Activated B cell treated with CpG ODN at 0.5 μM for 24 hours (primary cell): ENCODE data around the gene ZNF536. TPM values are rescaled to one million over a fixed set of nuclear protein-coding genes. Genes with fewer than 3 reads are reported as not detected.

Experiments
- ATAC-seq: fragments of 200-7000 bp; cut with Tn5 transposase; one replicate; pipeline ENCODE4 v1.10.0; 2021; ENCODE audit warnings: low read depth, mild to moderate bottlenecking, moderate library complexity
- CTCF ChIA-PET: fragments of 350-600 bp; sonication (Branson Sonifier 250); formaldehyde crosslinking; loops from one replicate; lab custom pipeline; 2021; ENCODE audit warnings: antibody characterized with exemption; lab: Charles Lee
- POLR2A ChIA-PET: fragments of 350-600 bp; sonication (Branson Sonifier 250); formaldehyde crosslinking; loops from one replicate; lab custom pipeline; 2021; ENCODE audit warnings: antibody characterized with exemption; lab: Charles Lee
- DNase-seq: peaks from one replicate; pipeline ENCODE4 v3.0.0; 2022
- H3K27ac Mint-ChIP-seq: one replicate; pipeline ENCODE4 v1.8.0; 2020; ENCODE audit warnings: mixed read lengths
- H3K27me3 Mint-ChIP-seq: one replicate; pipeline ENCODE4 v1.8.0; 2021; ENCODE audit warnings: mixed read lengths
- H3K36me3 Mint-ChIP-seq: one replicate; pipeline ENCODE4 v1.8.0; 2021; ENCODE audit warnings: low read depth, mixed read lengths
- H3K4me1 Mint-ChIP-seq: one replicate; pipeline ENCODE4 v1.8.0; 2021; ENCODE audit warnings: mixed read lengths
- H3K4me3 Mint-ChIP-seq: one replicate; pipeline ENCODE4 v1.8.0; 2020; ENCODE audit warnings: mild to moderate bottlenecking, mixed read lengths
- H3K9me3 Mint-ChIP-seq: one replicate; pipeline ENCODE4 v1.8.0; 2020; ENCODE audit warnings: mixed read lengths
- intact Hi-C: fragments of 100-400 bp; cut with micrococcal nuclease; formaldehyde crosslinking; loops from one replicate; pipeline ENCODE4 v1.15.1; 2024
- total RNA-seq: library from RNA; stranded (reverse); gene quantifications from 2 replicates; pipeline ENCODE4 v1.2.3, GENCODE V29; 2022
- TF ChIP-seq, protein P1 (sequence below): fragments of 200-600 bp; IDR thresholded peaks from one replicate; pipeline ENCODE4 v1.8.0; 2022; ENCODE audit warnings: antibody characterized with exemption, mild to moderate bottlenecking

Gene ZNF536
- total RNA-seq, 1 donor from 2014 or later: not detected

DNA sequence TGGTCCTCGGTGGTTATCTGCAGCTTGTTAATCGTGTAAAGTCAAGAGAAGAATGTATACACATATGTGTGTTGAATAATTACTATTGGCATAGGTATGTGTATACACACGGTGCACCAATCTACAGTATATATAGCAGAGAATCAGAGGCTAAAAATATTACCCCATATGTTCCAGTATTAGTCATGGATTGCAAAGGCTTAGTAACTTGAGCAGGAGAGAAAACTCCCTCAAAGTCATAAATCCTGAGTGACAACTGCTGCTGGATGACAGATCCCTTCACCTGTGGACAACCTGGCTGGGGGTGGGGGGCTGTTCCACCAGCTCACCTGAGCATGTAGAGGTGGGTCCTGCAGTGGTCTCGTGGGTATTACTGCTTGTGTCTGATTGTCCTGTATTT is 185.0 kb downstream of the ZNF536 start:
- Mint-ChIP-seq H3K4me1 (no peaks in the 10 kb centered on the region), H3K27me3 (peaks cover 2% of the 10 kb centered on the region), H3K27ac (no peak overlapping the region), H3K4me3 (no peak overlapping the region), H3K36me3 (no peaks in the 10 kb centered on the region), H3K9me3 (no peaks in the 10 kb centered on the region)
- ChIA-PET CTCF (no interaction called here), POLR2A (no interaction called here)
- no peak for DNase-seq
- no peak for ATAC-seq
- intact Hi-C loops: no loop called here
- TF ChIP-seq, protein P1, sequence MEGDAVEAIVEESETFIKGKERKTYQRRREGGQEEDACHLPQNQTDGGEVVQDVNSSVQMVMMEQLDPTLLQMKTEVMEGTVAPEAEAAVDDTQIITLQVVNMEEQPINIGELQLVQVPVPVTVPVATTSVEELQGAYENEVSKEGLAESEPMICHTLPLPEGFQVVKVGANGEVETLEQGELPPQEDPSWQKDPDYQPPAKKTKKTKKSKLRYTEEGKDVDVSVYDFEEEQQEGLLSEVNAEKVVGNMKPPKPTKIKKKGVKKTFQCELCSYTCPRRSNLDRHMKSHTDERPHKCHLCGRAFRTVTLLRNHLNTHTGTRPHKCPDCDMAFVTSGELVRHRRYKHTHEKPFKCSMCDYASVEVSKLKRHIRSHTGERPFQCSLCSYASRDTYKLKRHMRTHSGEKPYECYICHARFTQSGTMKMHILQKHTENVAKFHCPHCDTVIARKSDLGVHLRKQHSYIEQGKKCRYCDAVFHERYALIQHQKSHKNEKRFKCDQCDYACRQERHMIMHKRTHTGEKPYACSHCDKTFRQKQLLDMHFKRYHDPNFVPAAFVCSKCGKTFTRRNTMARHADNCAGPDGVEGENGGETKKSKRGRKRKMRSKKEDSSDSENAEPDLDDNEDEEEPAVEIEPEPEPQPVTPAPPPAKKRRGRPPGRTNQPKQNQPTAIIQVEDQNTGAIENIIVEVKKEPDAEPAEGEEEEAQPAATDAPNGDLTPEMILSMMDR: no peak

DNA sequence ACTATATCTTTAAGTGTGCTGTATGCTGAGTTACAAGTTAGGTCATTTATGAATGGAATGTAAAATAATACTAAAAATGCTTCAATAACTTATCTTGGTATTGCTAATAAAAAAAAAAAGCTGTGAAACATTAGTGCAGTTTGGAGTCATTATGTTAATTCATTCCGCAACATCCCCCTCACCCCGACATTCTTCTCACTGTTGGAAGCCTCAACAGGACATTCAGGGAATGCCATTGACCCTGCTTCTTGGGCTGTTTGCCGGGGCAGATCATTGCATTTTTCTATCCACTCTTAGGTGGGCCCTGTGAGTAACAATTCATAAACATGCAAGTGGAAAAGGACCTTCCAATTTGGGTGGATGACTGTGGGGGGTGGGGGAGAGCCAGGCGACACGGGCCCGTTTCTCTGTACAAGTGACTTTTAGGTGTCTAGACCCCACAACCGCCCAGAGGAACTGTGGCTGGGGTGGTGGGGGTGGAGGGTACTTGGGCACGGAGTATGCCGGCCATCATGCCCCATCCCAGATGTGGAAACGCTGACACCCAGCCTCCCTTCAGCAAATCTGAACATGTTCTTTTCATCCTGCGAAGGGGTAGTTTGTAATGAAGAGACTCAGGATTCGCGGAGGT is 185.9 kb downstream of the ZNF536 start:
- ATAC-seq (no peak), DNase-seq (no peak)
- intact Hi-C loops: no loop called here
- no peak overlapping the region for H3K4me3 Mint-ChIP-seq
- H3K4me1 Mint-ChIP-seq: no peaks in the 10 kb centered on the region
- H3K27me3 Mint-ChIP-seq: peaks cover 2% of the 10 kb centered on the region
- H3K36me3 Mint-ChIP-seq: no peaks in the 10 kb centered on the region
- ChIA-PET CTCF (no interaction called here), POLR2A (no interaction called here)
- no peaks in the 10 kb centered on the region for H3K9me3 Mint-ChIP-seq
- TF ChIP-seq, protein P1: no peak
- H3K27ac Mint-ChIP-seq: no peak overlapping the region

DNA sequence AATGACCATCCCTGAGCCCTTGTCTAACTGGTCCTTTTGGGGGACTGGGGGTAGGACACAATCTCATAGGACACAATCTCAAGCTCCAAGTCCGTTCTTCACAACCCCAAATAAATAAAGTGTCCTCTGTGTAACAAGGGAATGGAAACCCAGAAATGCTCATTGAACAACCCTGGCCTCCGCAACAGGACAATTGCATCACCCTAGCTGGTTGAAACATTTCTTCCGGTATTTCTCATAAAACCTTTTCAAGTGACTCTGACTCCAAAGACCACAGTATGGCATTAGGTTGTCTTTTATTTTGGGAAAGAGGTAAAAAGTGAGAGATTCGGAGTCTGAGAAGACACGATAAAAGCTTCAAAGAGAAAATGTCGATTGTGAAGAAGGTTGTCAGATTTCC is 186.6 kb downstream of the ZNF536 start:
- DNase-seq (no peak), ATAC-seq (no peak)
- Mint-ChIP-seq H3K9me3 (no peaks in the 10 kb centered on the region), H3K36me3 (no peaks in the 10 kb centered on the region), H3K4me3 (no peak overlapping the region), H3K27ac (no peak overlapping the region), H3K27me3 (peaks cover 2% of the 10 kb centered on the region), H3K4me1 (no peaks in the 10 kb centered on the region)
- POLR2A ChIA-PET: no interaction called here
- TF ChIP-seq, protein P1: no peak
- intact Hi-C loops: no loop called here
- CTCF ChIA-PET: no interaction called here

DNA sequence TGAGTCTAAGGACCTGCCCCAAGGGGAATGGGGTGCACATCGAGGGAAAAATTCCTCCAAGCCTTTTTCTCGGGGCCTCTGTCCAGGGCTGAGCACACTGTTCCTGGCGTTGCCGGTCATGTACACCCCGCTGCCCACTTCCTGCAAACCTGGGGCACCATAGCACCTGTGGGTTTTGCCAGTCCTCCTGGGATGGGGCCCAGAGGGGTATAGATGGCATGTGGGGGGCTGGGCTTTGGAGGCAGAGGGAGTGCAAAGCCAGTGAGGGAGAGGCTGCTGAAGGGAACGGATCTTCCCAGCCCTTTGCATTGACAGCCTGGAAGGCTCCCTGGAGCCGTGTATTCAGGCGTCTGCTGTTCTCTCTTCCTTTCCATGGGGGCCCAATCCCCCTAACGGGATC is 187.3 kb downstream of the ZNF536 start:
- ChIA-PET POLR2A (no interaction called here), CTCF (no interaction called here)
- H3K4me1 Mint-ChIP-seq: no peaks in the 10 kb centered on the region
- ATAC-seq (no peak), DNase-seq (no peak)
- intact Hi-C loops: no loop called here
- H3K27me3 Mint-ChIP-seq: peaks cover 2% of the 10 kb centered on the region
- no peaks in the 10 kb centered on the region for H3K9me3 Mint-ChIP-seq
- no peak overlapping the region for H3K4me3 Mint-ChIP-seq
- TF ChIP-seq, protein P1: no peak
- no peaks in the 10 kb centered on the region for H3K36me3 Mint-ChIP-seq
- no peak overlapping the region for H3K27ac Mint-ChIP-seq

DNA sequence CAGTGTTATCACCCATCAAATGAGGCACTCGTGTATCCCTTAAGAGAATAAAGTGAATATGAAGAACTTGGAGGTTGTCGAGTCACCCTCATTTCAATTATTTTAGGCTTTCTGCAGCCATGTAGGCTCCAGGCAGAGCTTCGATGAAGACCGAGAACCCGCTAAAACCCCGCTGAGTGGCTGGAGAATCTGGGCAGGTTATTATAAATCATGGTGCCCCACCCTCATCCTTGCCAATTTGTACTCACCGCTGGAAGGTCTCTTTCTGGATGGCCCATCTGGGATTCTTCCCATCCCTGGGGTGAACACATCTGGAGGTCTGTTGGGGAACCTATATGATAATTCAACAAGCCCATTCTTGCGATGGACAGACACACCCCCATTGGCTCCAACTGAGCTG is 190.8 kb downstream of the ZNF536 start:
- Mint-ChIP-seq H3K27ac (no peak overlapping the region), H3K27me3 (no peaks in the 10 kb centered on the region), H3K4me1 (no peaks in the 10 kb centered on the region), H3K4me3 (no peak overlapping the region), H3K36me3 (no peaks in the 10 kb centered on the region), H3K9me3 (peaks cover 2% of the 10 kb centered on the region)
- no peak for DNase-seq
- intact Hi-C loops: no loop called here
- TF ChIP-seq, protein P1: no peak
- ChIA-PET CTCF (no interaction called here), POLR2A (no interaction called here)
- no peak for ATAC-seq
